SJSA1 (cell line): ENCODE results near the gene CTDNEP1. TPM values are rescaled to one million over a fixed set of nuclear protein-coding genes. Genes with fewer than 3 reads are reported as not detected.

Source experiments
- DNase-seq, 2 experiments: peaks; one replicate each; pipeline ENCODE4 v3.0.0-alpha.2; 2015 to 2020; ENCODE audit warnings: low spot score in 2 of 2, low read depth in 1 of 2
- H3K27ac ChIP-seq: fragments of 250-450 bp; sonication (Bioruptor Pico); 2 replicates; pipeline ENCODE4 v1.5.1; 2020; ENCODE audit warnings: mild to moderate bottlenecking, moderate library complexity
- H3K27me3 ChIP-seq: fragments of 250-450 bp; sonication (Bioruptor Pico); replicated peaks from 2 replicates; pipeline ENCODE4 v1.5.1; 2020; ENCODE audit warnings: mild to moderate bottlenecking, moderate library complexity
- H3K36me3 ChIP-seq: fragments of 250-450 bp; sonication (Bioruptor Pico); 2 replicates; pipeline ENCODE4 v1.5.1; 2020; ENCODE audit warnings: mild to moderate bottlenecking
- H3K4me1 ChIP-seq: fragments of 250-450 bp; sonication (Bioruptor Pico); replicated peaks from 2 replicates; pipeline ENCODE4 v1.6.1; 2021; ENCODE audit warnings: mild to moderate bottlenecking
- H3K4me3 ChIP-seq: fragments of 250-450 bp; sonication (Bioruptor Pico); 2 replicates; pipeline ENCODE4 v1.5.1; 2020; ENCODE audit warnings: mild to moderate bottlenecking
- H3K9me3 ChIP-seq: fragments of 250-450 bp; sonication (Bioruptor Pico); replicated peaks from 2 replicates; pipeline ENCODE4 v1.5.1; 2020; ENCODE audit warnings: mild to moderate bottlenecking
- total RNA-seq: library from RNA; depleted of rRNA; stranded (reverse); fragments of >200 nt; shearing (Covaris generic); gene quantifications from 2 replicates; pipeline ENCODE4 v1.2.3, GENCODE V29; 2014

CTDNEP1 gene
- total RNA-seq, 1 experiment from 2014 or later, result 21.8 TPM

DNA sequence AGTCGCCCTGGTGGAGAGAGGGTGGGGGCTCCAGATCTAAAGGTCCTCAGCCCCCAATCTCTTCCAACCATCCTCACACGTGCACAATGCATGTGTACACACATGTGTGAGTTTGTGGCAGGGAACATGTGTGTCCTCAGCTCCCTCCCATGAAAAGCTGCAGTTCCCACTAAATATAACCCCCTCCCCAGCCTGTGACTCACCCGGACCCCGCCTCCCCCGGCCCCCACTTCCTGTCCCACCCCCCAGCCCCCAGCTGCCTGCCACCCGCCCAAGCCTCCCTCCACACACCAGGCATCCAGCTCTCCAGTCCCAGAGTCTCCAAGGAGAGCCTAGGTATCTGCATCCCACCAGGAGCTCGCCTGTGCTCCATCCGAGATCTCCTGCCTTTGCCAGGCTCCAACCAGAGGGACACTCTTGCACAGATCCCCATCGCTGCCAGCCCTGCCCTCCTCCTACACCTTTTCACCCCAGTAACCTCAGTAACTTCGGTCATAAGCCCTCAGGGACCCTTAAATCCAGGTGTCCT lies 35.8 kb downstream of the CTDNEP1 start:
- Histone ChIP-seq H3K4me3 (no peak overlapping the region), H3K36me3 (peaks cover 11% of the 10 kb centered on the region), H3K27me3 (no peaks in the 10 kb centered on the region), H3K9me3 (no peaks in the 10 kb centered on the region), H3K4me1 (peaks cover 50% of the 10 kb centered on the region), H3K27ac (no peak overlapping the region)
- DNase-seq, result no peak

DNA sequence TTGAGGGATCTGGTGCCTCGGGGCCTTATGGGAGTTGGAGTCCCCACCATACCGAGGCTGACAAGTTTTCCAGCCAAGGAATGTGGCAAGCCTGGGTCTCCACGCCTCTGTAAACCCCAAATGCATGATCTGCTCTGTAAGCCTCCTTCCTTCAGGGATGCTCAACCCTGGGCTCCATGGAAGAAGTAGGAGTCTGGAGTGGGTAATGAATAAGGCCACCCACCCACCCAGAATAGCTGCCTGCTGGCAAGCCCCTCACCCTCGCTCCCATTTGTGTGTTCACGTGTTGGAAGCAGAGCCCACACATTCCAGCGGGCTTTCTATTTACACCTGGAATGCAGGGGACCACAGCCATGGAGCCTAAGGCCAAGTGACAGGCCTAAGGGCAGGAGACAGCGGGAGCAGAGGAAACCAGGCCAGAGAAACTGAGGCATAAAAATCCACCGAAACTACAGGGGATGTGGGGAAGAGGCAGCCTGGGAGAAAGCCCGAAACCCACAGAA lies 36.3 kb downstream of the CTDNEP1 start:
- H3K9me3 ChIP-seq, result no peaks in the 10 kb centered on the region
- no peaks in the 10 kb centered on the region for H3K27me3 ChIP-seq
- DNase-seq, result no peak
- peak overlapping the region; percentile 28 for H3K4me3 ChIP-seq
- peaks cover 5% of the 10 kb centered on the region for H3K36me3 ChIP-seq
- no peak overlapping the region for H3K27ac ChIP-seq
- H3K4me1 ChIP-seq, result peaks cover 45% of the 10 kb centered on the region

DNA sequence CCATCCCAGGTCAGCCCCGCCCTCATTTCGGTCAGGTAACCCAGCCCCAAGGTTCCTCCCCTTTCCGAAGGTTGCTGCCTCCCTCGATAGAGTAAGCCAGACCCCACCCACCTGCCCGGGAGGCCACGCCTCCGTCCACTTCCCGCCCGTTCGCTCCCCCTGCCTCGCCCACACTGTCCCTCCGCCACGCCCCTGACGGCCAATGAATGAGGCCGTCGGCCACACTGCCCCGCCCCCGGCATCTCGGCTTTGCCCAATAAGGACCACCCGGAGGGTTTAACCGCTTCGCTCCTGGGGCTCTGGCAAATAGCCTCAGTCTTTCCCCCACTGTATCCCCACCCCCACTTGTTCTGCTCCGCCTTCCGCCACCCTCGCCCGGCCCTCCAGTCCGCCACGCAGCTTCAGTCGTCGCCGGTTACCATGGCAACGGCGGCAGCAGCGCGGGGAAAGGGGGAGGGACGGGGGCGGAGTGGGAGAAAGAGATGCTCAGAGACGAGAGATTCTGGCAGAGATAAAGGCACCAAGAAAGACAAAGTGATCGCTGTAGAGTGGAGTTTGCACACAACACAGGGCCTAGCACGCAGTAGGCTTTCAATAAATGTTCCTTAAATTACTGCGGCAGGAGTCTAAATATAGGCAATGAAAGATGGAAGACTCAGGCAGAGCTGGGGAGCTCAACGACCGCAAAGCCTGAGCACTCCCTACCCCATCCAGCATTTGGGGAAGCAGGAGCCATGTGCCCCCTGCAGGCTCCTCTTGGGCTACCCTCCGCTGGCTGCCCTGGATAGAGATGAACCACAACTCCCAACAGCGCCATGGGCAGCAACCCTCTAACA lies 37.0 kb downstream of the CTDNEP1 start:
- Histone ChIP-seq H3K36me3 (no peaks in the 10 kb centered on the region), H3K4me3 (peak overlapping the region; percentile 28), H3K4me1 (peaks cover 42% of the 10 kb centered on the region), H3K27me3 (no peaks in the 10 kb centered on the region), H3K27ac (peak overlapping the region; percentile 18), H3K9me3 (no peaks in the 10 kb centered on the region)
- peak; percentile 87 to 98 for DNase-seq

DNA sequence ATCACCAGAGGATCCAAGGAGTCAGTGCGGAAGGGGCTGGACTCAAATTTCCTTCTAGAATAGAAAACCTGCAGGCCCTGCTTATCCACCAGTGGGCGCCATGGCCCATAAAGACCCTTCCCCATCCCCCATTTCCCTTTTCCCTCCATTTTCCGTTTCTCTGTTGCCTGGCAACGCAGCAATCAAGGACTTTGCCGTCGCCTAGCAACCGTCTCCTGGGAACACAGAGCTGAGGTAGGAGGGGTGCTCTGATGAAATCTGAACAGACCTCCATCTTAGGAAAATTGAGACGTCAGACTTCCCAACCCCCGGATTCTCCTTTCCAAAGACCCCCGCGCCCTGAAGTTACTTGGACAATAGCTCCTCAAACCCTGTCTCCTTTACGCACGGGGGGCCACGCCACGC lies 37.6 kb downstream of the CTDNEP1 start:
- H3K4me3 ChIP-seq, result peak overlapping the region; percentile 28
- DNase-seq, result no peak
- H3K4me1 ChIP-seq, result peaks cover 37% of the 10 kb centered on the region
- H3K9me3 ChIP-seq, result no peaks in the 10 kb centered on the region
- no peaks in the 10 kb centered on the region for H3K36me3 ChIP-seq
- H3K27me3 ChIP-seq, result no peaks in the 10 kb centered on the region
- peak overlapping the region; percentile 18 for H3K27ac ChIP-seq

DNA sequence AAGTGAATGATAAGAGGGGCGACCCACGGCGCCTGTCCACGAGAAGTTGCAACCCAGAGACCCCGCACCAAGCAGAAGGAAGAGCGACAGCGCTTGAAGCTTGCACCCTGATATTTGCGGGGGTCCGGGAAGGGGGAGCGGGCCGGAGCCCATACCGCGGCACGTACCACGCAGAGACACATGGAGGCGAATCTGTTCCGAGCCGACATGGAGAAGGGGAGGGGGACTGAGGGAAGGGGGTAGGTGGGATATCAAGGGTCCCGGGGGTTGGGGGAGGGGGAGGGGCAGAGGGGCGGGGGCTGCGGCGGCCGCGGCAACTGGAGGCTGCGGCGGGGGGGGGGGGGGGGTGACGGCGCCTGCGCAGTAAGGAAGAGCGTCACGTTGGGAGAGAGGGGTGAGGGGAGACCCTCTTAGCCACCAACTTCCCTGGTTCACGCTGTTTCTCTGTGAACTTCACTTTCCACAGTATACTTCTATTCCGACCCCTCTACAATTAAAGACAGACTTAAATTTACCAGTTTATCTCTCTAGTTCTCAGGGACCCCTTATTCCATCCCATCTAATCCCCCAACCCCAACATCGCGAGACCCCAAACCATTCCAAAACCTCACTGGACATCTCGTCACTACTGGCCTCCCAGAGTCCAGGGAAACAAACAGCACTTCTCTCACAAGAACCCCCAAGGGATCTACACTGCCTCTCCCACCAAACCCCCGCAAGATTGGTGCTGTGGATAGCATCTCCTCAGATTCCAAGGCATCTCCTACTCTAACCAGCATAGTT lies 39.9 kb downstream of the CTDNEP1 start:
- DNase-seq, result no peak
- Histone ChIP-seq H3K9me3 (no peaks in the 10 kb centered on the region), H3K4me3 (no peak overlapping the region), H3K27me3 (no peaks in the 10 kb centered on the region), H3K4me1 (peaks cover 27% of the 10 kb centered on the region), H3K36me3 (no peaks in the 10 kb centered on the region), H3K27ac (no peak overlapping the region)

DNA sequence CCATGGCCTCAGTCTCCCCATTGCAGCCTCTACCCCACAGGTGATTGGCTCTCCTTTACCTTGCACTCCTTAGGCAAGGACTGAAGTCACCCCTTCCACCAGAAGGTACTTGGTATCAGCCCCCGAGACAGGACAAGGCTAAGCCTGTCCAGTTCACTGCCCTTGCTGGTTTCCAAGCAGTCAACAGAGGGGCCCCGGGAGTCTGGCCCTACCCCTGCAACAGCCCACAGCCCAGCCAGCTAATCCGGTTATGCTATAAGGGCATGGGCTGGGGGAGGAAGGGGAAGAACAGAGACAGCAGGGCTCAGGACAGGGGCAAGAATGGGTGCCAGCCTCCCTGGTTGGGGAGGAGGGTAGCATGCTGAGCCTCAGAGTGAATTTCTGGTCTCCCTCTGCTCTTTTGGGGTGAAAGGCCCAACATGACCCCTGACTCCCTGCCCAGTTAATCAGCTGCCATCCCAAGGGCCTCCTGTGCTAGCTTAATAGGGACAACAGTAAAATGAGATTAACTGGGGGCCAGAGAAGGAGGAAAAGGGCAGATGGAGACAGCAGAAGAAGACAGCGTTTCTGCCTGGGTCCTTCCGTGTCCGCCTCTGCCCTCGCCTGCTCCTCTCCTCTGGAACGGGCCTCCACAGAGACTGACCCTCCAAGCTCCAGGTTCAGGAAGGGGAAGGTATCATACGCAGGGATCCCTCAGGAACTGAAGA lies 42.6 kb downstream of the CTDNEP1 start:
- no peak for DNase-seq
- H3K4me3 ChIP-seq, result no peak overlapping the region
- H3K9me3 ChIP-seq, result no peaks in the 10 kb centered on the region
- peaks cover 11% of the 10 kb centered on the region for H3K4me1 ChIP-seq
- no peaks in the 10 kb centered on the region for H3K27me3 ChIP-seq
- H3K36me3 ChIP-seq, result no peaks in the 10 kb centered on the region
- no peak overlapping the region for H3K27ac ChIP-seq

DNA sequence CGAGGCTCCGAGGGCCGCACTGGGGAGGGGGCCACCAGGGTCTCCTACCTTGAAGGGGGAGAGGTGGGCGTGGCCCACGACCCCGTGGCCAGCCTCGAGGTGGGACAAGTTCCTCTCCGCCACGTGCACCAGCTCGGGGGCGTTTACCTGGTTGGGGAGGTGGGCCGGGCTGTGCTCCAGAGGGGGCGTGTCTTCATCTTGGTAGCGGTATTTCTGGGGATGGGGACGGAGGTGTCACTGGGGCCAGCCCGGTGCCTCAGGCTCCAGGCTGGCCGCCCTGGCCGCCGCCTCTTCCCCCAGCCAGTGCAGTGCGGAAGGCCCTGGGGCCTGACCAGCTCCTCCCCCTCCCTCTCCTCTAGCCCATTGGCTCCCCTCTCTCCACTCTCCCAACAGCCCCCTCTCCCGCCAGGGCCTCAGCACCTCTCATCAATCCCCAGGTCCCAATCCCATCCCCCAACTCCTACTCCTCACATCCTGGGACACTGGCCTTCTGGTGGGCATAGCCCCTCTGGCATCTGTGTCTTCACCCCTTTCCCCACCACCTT lies 43.4 kb downstream of the CTDNEP1 start:
- no peak overlapping the region for H3K27ac ChIP-seq
- H3K4me3 ChIP-seq, result no peak overlapping the region
- H3K36me3 ChIP-seq, result no peaks in the 10 kb centered on the region; the same call in 1 of the 2 replicates
- H3K27me3 ChIP-seq, result no peaks in the 10 kb centered on the region
- H3K4me1 ChIP-seq, result peaks cover 7% of the 10 kb centered on the region; the same call in 1 of the 2 replicates
- no peaks in the 10 kb centered on the region for H3K9me3 ChIP-seq
- no peak for DNase-seq

DNA sequence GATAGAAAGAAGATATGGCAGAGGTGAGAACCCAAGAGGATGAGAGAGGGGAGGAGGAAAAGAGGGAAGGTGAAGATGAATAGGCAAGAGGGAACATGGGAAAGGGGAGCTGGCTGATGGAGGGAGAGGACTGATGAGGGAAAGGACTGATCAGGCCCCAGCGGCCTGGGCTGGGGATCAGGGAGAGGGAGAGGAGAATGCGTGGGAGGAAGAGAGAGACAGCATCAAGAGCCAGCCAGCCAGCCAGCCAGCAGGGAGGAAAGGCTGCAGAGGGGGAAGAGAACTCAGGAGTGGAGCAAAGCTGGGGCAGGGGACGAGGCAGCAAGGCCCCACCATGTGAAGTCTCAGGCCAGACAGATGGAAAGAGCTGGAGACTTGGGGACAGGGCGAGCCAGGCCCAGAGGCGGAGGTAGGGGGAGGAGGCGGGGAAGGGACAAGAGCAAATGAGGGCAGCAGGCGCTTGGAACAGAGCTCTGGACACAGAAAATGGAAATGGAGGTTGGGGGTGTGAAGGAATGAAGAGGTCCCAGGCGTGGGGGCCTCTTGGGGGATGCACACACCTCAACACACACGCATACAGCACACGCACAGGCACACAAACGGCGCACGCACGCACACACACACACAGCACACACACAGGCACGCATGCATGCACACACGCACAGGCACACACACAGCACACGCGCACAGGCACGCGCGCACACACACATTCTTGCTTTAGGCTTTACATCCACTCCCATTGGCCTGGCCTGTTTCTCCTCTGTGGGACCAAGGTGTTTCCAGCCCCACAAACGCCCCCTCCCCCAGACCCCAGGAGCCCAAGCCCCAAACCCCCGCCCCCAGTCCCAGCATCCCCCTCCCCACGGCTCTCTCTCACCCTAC lies 44.2 kb downstream of the CTDNEP1 start:
- H3K4me1 ChIP-seq, result peaks cover 7% of the 10 kb centered on the region; the same call in 1 of the 2 replicates
- no peaks in the 10 kb centered on the region for H3K27me3 ChIP-seq
- H3K4me3 ChIP-seq, result no peak overlapping the region
- no peaks in the 10 kb centered on the region for H3K9me3 ChIP-seq
- DNase-seq, result no peak
- peaks cover 3% of the 10 kb centered on the region; the same call in 1 of the 2 replicates for H3K36me3 ChIP-seq
- H3K27ac ChIP-seq, result no peak overlapping the region

DNA sequence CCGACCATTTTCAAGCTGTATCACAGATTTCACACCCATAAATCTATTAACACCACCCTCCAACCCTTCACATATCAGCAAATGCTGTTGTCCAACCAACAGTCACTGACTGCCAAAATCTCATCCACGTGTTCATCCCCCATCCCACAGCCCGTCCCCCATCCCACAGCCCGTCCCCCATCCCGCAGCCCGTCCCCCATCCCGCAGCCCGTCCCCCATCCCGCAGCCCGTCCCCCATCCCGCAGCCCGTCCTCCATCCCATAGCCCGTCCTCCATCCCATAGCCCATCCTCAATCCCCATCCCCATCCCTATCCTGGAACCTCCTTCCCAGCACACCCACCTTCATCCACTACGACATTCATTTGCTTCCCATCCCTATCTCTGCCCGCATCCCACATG lies 46.0 kb downstream of the CTDNEP1 start:
- Histone ChIP-seq H3K4me3 (peak overlapping the region; percentile 36), H3K27ac (peak overlapping the region; percentile 2; the same call in 1 of the 2 replicates), H3K27me3 (no peaks in the 10 kb centered on the region), H3K36me3 (peaks cover 10% of the 10 kb centered on the region), H3K9me3 (no peaks in the 10 kb centered on the region), H3K4me1 (peaks cover 7% of the 10 kb centered on the region; the same call in 1 of the 2 replicates)
- DNase-seq, result no peak

DNA sequence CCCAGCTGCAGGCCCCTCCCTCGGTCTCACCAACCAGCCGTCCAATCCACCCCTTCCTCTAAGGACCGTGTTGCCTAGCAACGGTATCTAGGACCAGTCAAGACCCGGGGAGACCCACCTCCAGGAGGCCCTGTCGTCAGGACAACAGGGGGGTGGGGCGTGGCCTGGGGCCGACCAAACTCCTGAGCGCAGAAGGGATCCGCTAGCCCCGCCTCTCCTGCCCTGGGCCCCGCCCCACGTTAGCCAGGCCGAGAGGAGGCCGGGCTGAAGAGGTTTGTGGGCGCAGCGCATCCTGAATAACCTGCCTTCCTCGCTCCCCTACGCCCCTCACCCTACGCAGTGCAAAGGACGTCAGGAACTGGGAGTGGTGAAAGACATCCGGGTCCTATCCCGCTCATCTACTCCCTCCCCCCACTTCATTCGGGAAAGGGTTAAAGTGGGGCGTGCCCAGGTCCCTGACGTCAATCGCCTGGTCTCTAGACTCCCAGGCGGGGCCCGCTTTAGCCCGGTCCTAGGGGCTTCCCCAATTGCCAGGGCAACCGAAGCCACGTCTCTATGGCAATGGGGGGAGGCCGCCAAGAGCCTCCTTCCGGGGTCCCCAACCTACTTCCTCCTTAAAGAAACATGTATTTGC lies 46.6 kb downstream of the CTDNEP1 start:
- peaks cover 7% of the 10 kb centered on the region; the same call in 1 of the 2 replicates for H3K4me1 ChIP-seq
- H3K27ac ChIP-seq, result peak overlapping the region; percentile 2; the same call in 1 of the 2 replicates
- peaks cover 10% of the 10 kb centered on the region for H3K36me3 ChIP-seq
- H3K27me3 ChIP-seq, result no peaks in the 10 kb centered on the region
- H3K9me3 ChIP-seq, result no peaks in the 10 kb centered on the region
- peak; percentile 72 to 77 for DNase-seq
- peak overlapping the region; percentile 36 for H3K4me3 ChIP-seq

DNA sequence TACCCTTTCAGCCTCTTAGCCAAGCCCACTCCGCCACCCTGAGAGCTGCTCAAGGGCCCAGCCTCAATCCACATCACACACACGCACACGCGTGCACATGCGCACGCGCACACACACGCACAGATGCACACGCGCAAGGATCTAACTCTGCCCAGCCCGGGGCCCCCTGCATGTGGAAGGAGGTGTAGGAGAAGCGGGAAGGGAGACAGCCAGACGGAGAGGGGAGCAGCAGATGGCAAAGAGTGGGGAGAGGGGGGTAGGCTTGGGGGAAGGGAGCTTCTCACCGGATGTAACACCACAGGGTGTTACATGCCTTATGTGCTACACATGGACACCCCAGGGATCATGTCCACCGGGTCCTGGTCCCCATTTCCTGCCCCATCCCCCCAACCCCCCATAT lies 47.2 kb downstream of the CTDNEP1 start:
- no peak overlapping the region for H3K4me3 ChIP-seq

DNA sequence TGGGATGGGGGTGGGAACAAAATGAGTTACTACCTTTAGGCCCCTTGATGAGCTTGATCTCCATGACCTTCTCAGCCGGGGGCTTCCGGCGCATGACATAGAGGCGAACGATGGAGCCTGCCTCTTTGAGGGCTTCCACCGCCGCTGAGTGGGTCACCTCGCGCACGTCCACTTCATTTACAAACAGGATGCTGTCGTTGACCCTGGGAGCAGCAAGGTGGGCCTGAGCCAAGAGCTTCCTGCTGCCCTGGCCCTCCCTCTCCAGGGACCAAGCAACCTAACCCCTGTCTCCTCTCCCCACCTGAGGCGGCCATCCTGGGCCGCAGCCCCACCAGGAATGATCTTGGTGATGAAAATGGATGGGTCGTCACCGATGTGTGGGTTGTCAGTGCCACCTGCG lies 48.1 kb downstream of the CTDNEP1 start:
- Histone ChIP-seq H3K4me3 (no peak overlapping the region), H3K4me1 (peaks cover 7% of the 10 kb centered on the region; the same call in 1 of the 2 replicates), H3K27ac (no peak overlapping the region), H3K9me3 (no peaks in the 10 kb centered on the region), H3K36me3 (peaks cover 10% of the 10 kb centered on the region), H3K27me3 (no peaks in the 10 kb centered on the region)
- no peak for DNase-seq

More for the DNA sequence above, 47.2 kb downstream of the CTDNEP1 start:
- DNase-seq, result no peak
- Histone ChIP-seq H3K4me1 (peaks cover 7% of the 10 kb centered on the region; the same call in 1 of the 2 replicates), H3K9me3 (no peaks in the 10 kb centered on the region), H3K27ac (no peak overlapping the region), H3K36me3 (peaks cover 10% of the 10 kb centered on the region), H3K27me3 (no peaks in the 10 kb centered on the region)
